NCI-H748 (cell line): ENCODE results near the gene TMEM184B.

ENCODE experiments used
- DNase-seq: peaks from one replicate; lab custom pipeline; 2025; ENCODE audit not compliant: unreplicated experiment; lab: John Stamatoyannopoulos, UW

The TMEM184B gene

DNA sequence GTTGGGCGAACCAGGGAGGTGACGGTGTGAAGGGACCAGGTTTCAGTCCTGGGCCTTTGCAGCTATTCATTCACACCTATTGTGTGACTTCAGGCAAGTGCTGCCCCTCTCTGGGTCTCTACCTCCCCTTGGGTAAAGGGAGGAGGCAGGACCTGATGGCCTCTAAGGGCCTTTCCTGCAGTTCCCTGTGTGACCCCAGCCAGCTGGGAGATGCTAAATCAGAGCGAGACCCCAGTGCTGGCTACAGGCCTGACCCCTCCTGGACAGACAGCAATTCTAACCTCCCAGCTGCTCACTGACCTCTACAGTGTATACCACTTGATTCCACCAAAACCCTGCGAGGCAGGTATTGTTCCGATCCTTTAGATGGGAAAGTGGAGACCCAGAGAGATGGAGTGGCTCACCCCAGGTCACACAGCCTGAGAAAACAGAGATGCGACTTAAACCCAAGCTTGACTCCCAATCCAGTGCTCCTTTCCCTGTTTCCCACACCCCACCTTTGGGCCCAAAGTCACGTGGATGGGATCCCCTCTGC is 64.8 kb downstream of the TMEM184B start:
- DNase-seq, result no peak

DNA sequence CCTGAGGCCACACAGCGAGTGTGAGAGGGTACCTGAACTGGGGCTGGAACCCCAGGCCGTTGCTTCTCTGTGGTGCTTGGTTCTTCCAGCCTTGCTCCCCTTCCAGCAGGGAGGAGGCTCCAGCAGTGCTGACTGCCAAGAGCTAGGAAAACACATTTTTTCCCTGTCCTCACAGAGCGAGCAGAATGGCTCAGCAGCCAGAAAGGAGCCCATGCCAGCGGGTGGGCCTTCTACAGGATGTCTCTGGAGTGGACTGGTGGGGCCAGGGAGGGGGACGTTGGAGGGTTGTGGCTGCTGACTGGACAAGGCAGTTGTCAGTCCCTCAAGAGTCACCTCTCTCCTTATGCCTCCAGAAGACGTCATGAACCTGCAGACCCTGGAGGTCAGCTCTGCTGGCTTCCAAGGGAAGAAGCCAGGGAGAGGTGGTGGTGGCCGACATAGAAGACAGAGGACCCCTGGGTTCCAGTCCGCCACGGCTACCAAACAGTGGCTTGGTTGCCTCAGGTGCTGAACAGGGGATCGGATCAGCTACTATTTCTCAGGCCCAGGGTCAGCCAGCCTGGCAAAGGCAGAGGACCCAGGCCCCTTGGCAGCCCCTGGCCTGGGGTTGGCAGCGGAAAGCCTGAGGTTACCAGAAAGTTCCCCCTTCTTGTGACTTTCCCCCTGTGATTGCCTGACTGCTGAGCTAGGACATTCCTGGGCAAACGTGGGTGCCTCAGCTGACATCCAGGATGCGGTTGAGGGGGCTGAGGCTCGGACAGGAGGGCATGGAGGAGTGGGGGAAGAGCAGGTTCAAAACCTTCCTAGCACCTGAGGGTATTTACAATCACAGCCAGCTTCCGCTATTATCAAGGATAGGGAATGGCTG is 67.3 kb downstream of the TMEM184B start:
- no peak for DNase-seq

- no peak for DNase-seq
These were observed 68.0 kb downstream of the TMEM184B start for GRCh38 chr22:38204784-38205183.

DNA sequence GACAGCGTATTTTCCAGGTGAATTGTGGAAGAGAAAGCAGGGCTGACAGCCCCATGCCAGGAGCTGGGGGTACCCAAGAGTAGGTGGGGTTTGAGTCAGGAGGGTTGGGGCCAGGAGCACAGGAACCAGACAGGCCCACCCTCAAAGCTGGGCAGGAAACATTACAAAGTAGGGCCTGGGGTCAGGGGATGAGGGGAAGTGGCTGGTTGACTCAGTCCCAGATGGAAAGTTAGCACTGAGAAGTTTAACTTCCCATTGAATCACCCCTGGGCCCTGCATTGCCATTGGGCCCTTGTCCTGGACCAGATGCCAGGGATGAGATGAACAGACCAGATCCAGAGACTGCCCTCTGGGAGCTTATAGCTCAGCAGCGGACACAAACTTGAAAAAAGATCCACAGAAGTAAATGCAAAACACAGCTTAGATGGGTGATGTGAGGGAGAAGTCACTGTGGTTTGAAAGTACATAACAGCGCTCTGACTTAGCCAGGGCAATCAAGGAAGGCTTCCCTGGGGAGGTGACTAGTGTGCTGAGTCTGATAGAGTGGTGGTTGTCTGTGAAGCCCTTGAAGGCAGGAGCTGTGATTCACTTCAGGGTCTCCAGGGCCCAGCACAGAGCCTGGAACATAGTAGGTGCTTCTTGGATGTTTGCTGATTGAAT is 68.8 kb downstream of the TMEM184B start:
- no peak for DNase-seq

- peak; percentile 68 for DNase-seq
These were observed 69.6 kb downstream of the TMEM184B start for GRCh38 chr22:38203090-38203810.

GRCh38 chr22:38202437-38203089 is 70.2 kb downstream of the TMEM184B start:
- DNase-seq, result peak; percentile 64

DNA sequence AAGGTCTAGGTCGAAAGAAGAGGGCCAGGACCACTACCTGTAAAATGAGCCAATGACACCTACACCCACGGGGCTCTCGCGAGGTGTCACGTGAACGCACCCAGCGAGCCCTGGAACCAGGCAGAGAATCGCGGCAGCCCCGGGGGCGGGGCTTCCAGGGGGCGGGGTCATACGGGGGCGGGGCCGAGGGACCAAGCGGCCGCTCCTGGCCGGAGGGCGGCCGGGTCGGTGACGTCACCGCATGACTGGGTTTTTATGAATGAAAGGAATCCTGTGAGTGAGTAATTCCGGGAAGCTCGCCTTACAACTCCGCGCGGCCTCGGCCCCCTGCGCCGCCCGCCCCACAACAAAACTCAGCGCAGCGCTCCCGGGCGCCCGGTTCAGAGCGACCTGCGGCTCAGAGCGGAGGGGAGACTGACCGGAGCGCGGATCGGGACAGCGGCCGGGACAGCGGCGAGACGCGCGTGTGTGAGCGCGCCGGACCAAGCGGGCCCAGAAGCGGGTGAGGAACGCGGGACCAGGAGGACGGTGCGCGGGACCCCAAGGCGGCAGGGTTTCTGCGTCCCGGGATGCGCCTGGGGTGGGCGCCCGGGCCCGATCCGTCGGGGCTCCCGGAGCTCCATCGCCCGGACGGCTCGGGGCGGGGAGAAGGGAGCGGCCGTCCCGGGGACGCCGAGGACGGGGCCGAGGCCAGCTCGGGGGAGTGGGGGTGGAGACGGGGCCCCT is 70.9 kb downstream of the TMEM184B start, which contains the start of gene MAFF:
Gene MAFF, plus strand, starts transcription at position 284 of the 726 bp plus-strand sequence. CDS start 11,860 bp downstream, outside the sequence.
- peak; percentile 90 for DNase-seq

GRCh38 chr22:38201371-38201710 is 71.5 kb downstream of the TMEM184B start:
- no peak for DNase-seq

GRCh38 chr22:38199826-38200559 is 72.8 kb downstream of the TMEM184B start:
- no peak for DNase-seq

GRCh38 chr22:38196791-38197419 is 75.9 kb downstream of the TMEM184B start:
- no peak for DNase-seq

GRCh38 chr22:38193580-38193979 is 79.2 kb downstream of the TMEM184B start:
- DNase-seq, result no peak

DNA sequence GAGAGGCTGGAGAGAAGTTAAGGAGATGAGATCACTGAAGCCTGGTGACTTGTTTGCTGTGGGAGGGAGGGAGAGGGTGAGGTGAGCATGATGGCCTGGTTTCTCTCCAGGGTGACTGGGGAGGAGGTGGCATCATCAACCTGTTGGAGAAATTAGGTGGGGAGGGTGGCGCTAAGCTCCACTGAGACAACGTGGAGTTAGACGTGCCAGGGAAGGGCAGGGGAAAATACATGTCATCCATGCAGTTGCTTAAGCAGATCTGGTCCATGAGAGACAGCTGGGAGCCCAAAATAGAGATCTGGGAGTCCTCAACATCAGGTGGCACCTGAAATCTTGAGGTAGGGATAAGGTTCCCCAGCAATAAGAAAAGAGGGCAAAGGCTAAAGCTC is 80.3 kb downstream of the TMEM184B start:
- no peak for DNase-seq

GRCh38 chr22:38191731-38192474 is 80.9 kb downstream of the TMEM184B start:
- no peak for DNase-seq

DNA sequence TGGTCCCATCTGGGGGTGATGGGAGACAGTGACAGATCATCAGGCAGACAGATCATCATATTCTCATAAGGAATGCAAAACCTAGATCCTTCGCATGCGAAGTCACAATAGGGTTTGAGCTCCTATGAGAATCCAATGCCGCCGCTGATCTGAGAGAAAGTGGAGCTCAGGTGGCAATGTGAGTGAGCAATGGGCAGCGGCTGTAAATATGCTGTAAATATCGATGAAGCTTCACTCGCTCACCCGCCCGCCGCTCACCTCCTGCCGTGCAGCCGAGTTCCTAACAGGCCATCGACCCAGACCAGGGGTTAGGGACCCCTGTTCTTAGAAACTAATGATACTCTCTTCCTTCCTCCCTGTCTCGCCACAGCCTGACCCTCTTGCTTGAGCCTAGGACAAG is 81.8 kb downstream of the TMEM184B start:
- DNase-seq, result no peak

DNA sequence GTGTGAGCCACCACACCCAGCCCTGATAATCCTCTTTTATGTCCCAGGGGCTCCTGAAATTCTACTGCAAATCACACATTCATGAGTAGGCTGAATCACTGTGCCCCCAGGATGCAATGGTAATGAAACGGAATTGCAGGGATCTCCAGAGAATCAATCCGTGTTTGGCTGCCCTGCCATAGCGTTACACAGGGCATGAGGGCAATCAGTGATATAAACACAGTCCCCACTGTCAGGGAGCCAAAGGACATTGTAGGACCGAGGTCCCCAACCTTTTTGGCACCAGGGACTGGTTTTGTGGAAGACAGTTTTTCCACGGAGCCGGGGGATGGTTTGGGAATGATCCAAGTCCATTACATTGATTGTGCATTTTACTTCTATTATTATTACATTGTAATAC is 82.2 kb downstream of the TMEM184B start:
- DNase-seq, result no peak

GRCh38 chr22:38189104-38189503 is 83.7 kb downstream of the TMEM184B start:
- no peak for DNase-seq

DNA sequence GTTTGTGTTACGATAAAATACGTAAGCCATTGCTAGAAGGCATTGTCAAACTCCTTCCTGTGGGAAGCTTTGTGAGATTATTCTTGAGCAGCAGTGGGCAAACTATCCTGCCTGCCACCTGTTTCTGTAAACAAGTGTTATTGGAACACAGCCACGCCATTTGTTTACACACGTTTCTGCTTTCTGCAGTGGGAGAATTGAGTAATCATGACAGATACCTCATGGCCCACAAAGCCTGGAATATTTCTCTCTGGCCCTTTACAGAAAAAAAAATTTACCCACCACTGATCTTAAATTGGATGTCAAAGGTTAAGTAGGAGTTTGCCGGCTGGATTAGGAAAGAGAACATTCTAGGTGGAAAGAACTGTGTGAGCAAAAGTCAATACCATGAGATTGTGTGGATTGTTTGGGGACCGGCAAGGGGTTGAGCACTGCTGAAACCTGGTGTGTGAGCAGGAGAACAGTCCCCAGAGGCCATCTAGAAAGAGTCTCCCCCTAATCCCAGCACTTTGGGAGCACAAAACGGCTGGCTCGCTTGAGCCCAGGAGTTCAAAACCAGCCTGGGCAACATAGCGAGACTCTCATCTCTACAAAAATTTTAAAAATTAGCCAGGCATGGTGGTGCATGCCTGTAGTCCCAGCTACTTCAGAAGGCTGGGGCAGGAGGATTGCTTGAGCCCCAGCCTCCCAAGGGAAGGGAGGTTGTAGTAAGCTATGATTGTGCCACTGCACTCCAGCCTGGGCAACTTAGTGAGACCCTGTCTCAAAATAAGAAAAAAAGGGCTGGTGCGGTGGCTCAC is 85.2 kb downstream of the TMEM184B start:
- peak; percentile 26 for DNase-seq

DNA sequence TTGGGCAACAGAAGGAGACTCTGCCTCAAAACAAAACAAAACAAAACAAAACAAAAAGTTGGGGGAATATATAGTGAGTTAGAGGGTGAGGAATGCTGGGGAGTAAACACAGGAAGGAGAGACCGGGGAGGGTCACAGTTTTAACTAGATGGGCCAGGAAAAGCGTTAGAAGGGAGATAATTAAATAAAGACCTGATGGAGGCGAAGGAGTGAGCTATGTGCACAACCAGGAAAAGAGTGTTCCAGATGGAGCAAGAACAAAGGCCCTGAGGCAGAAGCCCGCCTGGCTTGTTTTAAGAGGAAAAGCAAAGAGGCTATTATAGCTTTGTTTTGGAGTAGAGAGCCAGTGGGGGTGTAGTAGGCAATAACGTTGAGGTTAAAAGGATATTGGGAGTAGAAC is 86.4 kb downstream of the TMEM184B start:
- no peak for DNase-seq
